HCT116 (cell line): ENCODE results near the gene ITGB1BP1.

Experiments
- CEBPB ChIP-seq: IDR thresholded peaks from 2 replicates; pipeline ENCODE4 v1.6.1; 2012; ENCODE audit warnings: low read depth
- EZH2 ChIP-seq: fragments of 200-600 bp; sonication (generic); IDR thresholded peaks from 2 replicates; pipeline ENCODE4 v1.6.1; 2017; ENCODE audit warnings: antibody characterized with exemption, mixed run types
- EZH2phosphoT487 ChIP-seq: fragments of 200-600 bp; IDR thresholded peaks from 2 replicates; pipeline ENCODE4 v1.6.1; 2018; ENCODE audit warnings: antibody characterized with exemption, borderline replicate concordance
- POLR2AphosphoS5 ChIP-seq: IDR thresholded peaks from 2 replicates; pipeline ENCODE4 v1.6.1; 2011; ENCODE audit warnings: mild to moderate bottlenecking, low read depth, low read length, moderate library complexity
- RAD21 ChIP-seq: IDR thresholded peaks from 2 replicates; pipeline ENCODE4 v1.6.1; 2012; ENCODE audit warnings: low read depth, mild to moderate bottlenecking
- SP1 ChIP-seq: IDR thresholded peaks from 2 replicates; pipeline ENCODE4 v1.6.1; 2012; ENCODE audit warnings: low read depth
- ZFX ChIP-seq: fragments of 450-650 bp; IDR thresholded peaks from 2 replicates; pipeline ENCODE4 v1.6.1; 2017
- ZNF274 ChIP-seq: fragments of 200-500 bp; sonication (Bioruptor generic); IDR thresholded peaks from 2 replicates; pipeline ENCODE4 v1.6.1; 2014; ENCODE audit warnings: mild to moderate bottlenecking, low read depth, low read length, inconsistent platforms
- TF ChIP-seq, protein P1 (sequence below), 3 experiments: fragments of 200-600 bp in 1 of 3; sonication (generic) in 1 of 3; IDR thresholded peaks in 2 of 3; conservative IDR thresholded peaks in 1 of 3; 2 replicates each; pipeline ENCODE4 v1.5.1; 2012 to 2017; ENCODE audit warnings: low read depth in 2 of 3, low read length in 2 of 3, antibody characterized with exemption in 1 of 3, borderline replicate concordance in 1 of 3, control low read depth in 1 of 3, mild to moderate bottlenecking in 1 of 3, mixed read lengths in 1 of 3, mixed run types in 1 of 3, moderate library complexity in 1 of 3; ENCODE audit not compliant: insufficient read depth in 1 of 3

- TF ChIP-seq EZH2 (no peak), EZH2phosphoT487 (no peak), ZNF274 (no peak), CEBPB (no peak), POLR2AphosphoS5 (no peak), SP1 (no peak), ZFX (no peak), RAD21 (no peak)
- TF ChIP-seq, protein P1, sequence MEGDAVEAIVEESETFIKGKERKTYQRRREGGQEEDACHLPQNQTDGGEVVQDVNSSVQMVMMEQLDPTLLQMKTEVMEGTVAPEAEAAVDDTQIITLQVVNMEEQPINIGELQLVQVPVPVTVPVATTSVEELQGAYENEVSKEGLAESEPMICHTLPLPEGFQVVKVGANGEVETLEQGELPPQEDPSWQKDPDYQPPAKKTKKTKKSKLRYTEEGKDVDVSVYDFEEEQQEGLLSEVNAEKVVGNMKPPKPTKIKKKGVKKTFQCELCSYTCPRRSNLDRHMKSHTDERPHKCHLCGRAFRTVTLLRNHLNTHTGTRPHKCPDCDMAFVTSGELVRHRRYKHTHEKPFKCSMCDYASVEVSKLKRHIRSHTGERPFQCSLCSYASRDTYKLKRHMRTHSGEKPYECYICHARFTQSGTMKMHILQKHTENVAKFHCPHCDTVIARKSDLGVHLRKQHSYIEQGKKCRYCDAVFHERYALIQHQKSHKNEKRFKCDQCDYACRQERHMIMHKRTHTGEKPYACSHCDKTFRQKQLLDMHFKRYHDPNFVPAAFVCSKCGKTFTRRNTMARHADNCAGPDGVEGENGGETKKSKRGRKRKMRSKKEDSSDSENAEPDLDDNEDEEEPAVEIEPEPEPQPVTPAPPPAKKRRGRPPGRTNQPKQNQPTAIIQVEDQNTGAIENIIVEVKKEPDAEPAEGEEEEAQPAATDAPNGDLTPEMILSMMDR (IDR thresholded peaks at IDR 0.05 in 2 of 3, conservative IDR thresholded peaks at IDR 0.05 in 1 of 3; ENCODE audit: borderline replicate concordance in 1 of 3, insufficient read depth in 1 of 3, low read depth in 2 of 3, low read length in 2 of 3): no peak
Measured at GRCh38 chr2:9465170-9465569, 41.8 kb upstream of the ITGB1BP1 start.
